A549 treated with AZD9567 at 1 μM for 4 hours (cell line): ENCODE results near the gene PRXL2A. TPM values are rescaled to one million over a fixed set of nuclear protein-coding genes. Genes with fewer than 3 reads are reported as not detected.

Experiments
- total RNA-seq: library from RNA; stranded (reverse); fragments of 200-300 nt; extraction: Qiagen RNA extraction; gene quantifications from 5 replicates; pipeline ENCODE4 v1.2.3, GENCODE V29; 2022; ENCODE audit not compliant: insufficient read depth

The PRXL2A gene, protein sequence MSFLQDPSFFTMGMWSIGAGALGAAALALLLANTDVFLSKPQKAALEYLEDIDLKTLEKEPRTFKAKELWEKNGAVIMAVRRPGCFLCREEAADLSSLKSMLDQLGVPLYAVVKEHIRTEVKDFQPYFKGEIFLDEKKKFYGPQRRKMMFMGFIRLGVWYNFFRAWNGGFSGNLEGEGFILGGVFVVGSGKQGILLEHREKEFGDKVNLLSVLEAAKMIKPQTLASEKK
- total RNA-seq, result 39.1 to 53.9 TPM (median 42.3 TPM) in 5 replicates

DNA sequence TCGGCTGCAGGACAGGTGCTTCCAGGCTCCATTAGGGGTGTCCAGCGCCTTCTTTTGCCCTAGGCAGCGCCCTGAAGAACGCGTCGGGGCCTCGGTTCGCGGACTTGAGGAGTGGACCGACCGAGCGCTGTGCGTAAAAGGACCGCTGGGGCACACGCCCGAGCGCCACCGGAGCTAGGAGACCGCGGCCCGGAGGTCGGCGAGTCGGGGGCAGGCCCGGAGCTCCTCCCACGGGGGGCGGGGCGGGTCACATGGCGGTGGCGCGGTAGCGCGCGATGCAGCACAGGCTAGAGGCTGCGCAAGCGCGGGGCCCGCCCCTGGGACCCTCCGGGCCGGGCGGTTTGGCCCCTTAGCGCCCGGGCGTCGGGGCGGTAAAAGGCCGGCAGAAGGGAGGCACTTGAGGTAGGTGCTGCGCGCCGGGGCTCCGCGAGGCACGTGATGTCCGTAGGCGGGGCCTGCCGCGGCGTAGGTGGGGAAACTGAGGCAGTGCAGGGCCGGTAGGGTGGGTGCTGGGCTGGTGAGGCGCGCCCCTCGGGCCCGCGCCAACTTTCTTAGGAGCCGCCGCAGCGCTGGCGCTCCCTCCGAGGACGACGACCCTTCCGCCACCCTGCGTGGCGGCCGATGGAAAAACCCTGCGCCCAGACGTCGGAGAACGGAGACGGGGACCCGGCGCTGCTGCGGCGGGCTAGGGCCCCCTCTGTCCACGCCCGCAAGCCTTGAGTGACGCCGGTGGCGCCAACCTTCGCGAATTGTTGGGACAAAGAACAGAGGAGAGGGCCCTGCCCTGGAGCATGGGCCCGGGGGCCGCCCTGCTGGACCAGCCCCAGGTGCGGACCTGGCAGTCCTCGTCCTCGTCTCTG, at the start of gene PRXL2A:
TSS of gene PRXL2A (plus strand) at position 310 of the 860 bp plus-strand sequence. CDS start 11,917 bp downstream, outside the sequence.

DNA sequence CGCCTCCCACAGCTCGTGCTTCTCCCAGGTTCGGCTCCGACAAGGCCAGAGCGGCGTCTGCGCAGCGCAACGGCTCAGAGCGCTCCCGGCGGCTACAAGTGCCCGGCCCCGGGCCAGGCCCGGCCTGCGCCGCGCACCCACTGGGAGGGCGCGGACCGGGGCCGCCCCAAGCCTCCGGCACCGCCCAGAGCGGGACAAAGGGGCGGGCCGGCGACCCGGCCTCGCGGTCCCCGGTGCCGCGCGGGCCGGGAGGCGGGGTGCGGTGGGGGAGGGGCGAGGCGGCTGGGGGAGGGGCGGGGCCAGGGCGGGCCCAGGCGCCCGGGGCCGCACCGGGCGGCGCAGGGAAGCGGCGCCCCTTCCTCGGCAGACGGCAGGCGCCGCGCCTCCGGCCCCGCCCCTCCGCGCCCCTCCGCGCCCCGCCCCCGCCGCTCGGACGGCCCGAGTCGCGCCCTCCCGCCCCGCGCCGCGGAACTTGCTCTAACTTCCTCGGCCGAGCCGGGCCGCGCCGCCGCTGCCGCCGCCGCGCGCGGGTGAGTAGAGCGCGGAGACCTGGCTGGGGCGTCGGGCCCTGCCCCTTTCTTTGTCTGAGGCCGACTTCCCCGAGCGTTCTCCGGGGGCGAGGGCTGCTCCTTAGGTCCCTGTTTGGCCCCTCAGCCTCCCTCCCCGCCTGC, 45.6 kb downstream of the PRXL2A start, which contains the start of gene TSPAN14:
TSS of gene TSPAN14 (plus strand) at position 469 of the 671 bp plus-strand sequence. CDS start 34,924 bp downstream, outside the sequence.

Other genes with a start within 250 kb of the PRXL2A start
- gene ANXA11, start 203.0 kb upstream of the PRXL2A start, total RNA-seq, result 143 to 204 TPM (median 191 TPM) in 5 replicates
- 0.06 TPM in 1 of 5 replicates, not detected in the others for gene MAT1A, start 118.9 kb upstream of the PRXL2A start, total RNA-seq
- gene DYDC1, start 51.8 kb upstream of the PRXL2A start, total RNA-seq, result not detected in 5 replicates
- 0.06 to 0.11 TPM (median 0.07 TPM) in 3 of 5 replicates, not detected in the others for gene DYDC2, start 51.8 kb upstream of the PRXL2A start, total RNA-seq
- gene TSPAN14, start 45.8 kb downstream of the PRXL2A start, total RNA-seq, result 102 to 127 TPM (median 124 TPM) in 5 replicates
- 0.05 to 0.07 TPM in 2 of 5 replicates, not detected in the others for gene SH2D4B, start 129.4 kb downstream of the PRXL2A start, total RNA-seq